HG03521 (cell line): ENCODE data around the gene ANKRD50.
A peak's percentile ranks its signal among the peaks of the same experiment; 100 is the strongest.

Experiments
- ATAC-seq: cut with Tn5 transposase; IDR thresholded peaks from one replicate; pipeline ENCODE4 v1.9.1; 2021; ENCODE audit warnings: mild to moderate bottlenecking, moderate library complexity; ENCODE audit not compliant: unreplicated experiment

Gene ANKRD50, protein sequence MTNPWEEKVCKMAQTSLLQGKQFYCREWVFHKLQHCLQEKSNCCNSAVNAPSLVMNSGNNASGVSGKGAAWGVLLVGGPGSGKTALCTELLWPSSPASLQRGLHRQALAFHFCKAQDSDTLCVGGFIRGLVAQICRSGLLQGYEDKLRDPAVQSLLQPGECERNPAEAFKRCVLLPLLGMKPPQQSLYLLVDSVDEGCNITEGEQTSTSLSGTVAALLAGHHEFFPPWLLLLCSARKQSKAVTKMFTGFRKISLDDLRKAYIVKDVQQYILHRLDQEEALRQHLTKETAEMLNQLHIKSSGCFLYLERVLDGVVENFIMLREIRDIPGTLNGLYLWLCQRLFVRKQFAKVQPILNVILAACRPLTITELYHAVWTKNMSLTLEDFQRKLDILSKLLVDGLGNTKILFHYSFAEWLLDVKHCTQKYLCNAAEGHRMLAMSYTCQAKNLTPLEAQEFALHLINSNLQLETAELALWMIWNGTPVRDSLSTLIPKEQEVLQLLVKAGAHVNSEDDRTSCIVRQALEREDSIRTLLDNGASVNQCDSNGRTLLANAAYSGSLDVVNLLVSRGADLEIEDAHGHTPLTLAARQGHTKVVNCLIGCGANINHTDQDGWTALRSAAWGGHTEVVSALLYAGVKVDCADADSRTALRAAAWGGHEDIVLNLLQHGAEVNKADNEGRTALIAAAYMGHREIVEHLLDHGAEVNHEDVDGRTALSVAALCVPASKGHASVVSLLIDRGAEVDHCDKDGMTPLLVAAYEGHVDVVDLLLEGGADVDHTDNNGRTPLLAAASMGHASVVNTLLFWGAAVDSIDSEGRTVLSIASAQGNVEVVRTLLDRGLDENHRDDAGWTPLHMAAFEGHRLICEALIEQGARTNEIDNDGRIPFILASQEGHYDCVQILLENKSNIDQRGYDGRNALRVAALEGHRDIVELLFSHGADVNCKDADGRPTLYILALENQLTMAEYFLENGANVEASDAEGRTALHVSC (N-terminal part only)

DNA sequence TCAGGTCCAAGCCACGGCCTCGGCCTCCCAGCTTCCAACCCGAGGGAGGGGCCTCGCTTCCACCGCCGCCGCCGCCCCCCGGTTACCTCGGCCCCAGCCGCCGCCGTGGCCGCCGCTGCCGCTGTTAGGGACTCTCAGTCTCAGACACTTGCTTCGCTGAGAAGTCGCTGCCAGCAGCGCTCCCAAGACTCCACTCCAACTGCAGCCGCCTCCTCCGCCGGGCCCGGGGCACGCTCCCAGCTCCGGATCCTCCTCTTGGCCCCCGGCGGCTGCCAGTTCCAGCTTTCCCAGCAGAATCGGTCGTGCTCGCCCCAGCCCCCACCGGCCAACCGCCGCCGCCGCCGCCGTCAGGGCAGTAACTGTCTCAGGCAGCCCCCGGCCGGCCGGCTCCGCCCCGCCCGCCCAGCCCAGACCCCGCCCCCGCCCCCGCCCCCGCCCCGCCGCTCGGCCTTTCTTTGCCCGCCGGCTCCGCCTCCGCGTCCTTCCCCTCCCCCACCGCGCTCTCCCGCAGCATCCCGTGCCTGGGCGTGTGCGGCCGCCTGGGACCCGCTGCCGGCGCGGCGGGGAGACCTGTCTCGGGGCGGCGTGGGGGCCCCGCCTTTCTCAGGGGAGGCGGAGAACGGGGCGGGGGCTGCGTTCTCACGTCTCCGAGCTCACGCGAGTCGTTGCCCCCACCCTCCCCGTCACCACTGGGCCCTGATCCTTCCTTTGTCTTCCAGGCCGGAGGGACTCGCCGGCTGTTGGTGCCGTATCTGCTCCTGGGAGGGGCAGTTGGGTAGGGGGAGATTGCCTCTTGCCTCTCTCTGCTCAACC is at the start of gene ANKRD50:
TSS of gene ANKRD50 (minus strand) at position 361 of the 813 bp plus-strand sequence. CDS start 2,221 bp downstream, outside the sequence.
- peak; percentile 75 for ATAC-seq

DNA sequence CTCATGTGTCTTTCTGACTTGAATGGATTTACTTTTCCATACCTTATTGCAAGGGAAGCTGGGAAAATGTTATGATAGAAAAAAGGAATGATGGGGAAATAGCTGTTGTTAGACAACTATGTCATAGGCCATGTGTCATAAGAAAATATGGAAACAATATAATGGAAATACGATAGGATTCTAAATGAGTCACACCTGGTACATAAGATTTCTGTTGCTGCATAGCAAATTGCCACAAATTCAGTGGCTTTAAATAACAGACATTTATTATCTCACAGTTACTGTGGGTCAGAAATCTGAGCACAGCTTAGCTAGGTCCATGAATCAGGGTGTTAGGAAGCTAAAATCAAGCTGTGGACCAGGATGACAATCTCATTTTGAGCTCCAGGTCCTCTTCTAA is 44.6 kb upstream of the ANKRD50 start:
- ATAC-seq = no peak

DNA sequence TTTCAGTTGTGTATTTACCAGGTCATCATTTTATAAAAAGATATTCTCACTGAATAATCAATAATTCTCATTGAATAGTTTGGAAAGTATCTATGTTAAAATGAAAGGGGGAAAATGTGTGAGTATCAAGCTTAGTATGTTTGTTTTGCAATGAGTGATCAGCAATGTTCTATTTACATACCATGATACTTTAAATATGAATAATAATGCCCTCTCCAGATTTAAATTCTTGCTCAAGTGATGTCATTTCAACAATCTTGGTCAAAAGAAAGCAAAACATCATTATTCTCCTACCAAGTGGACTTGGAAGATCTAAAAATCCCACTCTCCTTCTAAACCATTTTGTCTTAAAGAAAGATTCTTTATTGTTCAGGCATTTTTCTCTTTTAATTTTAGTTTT is 42.1 kb upstream of the ANKRD50 start:
- ATAC-seq = no peak

DNA sequence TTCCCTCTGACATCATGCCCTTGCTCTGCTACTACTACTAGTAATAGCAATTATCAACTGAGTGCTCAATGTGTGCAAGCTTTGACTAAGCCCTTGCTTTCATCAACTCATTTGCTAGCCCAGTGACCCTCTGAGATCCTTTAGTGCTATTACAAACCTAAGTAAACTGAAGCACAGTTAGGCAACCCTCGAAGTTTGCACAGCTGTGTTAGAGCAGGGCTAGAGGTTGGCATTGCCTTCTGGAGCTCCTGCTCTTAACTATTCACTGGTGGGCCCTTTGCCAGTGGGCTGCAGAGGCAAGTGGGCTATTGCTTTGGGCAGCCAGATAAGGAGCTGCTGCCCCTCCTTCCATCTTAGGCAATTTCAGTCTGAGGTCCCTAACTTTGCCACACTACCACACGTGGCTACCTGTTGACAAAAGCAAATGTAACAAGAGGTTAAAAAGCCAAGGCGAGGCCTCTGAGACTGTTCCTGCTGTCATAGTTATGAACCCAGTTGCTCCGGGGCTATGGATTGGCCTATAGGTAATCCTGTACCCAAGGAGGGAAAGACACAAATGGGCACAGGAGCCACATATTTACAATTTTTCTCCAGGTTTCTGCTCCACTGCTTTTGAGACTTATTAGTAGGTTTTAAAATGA is 41.5 kb upstream of the ANKRD50 start:
- ATAC-seq = no peak

DNA sequence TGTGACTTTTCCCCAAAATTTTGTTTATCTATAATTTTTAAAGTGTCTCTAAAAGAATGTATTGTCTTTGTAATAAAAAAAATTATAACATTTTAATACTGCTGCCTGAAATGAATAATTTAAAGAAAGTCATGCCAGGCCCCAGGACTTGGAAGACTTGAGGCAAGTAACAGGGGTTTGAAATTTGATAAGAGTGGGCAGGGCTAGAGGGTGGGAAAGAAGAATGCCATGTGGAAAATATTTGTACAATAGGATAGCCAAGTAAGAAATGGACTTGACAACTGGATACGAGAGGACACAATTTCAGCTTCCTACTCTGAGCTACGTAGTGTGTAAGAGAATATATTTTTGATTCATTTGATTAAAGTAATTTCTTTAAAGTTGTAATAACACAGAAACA is 36.9 kb upstream of the ANKRD50 start:
- ATAC-seq = no peak

DNA sequence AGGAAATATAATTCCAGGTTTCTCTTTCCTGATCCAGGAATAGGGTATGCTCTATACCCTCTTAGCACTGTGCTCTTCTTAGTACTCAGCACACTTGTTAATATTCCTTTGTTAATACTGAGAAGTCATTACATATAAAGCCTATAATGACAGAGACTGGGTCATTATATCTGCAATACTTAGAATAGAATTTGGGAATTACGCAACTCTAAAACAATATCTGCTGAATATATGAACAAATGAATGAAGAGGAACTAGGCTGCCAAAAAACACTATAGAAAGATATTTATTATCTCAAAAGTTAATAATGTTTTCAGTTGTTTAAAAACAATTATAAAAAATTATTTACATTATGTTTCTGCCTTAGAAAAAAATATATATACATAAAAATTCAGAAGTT is 36.4 kb upstream of the ANKRD50 start:
- no peak for ATAC-seq

DNA sequence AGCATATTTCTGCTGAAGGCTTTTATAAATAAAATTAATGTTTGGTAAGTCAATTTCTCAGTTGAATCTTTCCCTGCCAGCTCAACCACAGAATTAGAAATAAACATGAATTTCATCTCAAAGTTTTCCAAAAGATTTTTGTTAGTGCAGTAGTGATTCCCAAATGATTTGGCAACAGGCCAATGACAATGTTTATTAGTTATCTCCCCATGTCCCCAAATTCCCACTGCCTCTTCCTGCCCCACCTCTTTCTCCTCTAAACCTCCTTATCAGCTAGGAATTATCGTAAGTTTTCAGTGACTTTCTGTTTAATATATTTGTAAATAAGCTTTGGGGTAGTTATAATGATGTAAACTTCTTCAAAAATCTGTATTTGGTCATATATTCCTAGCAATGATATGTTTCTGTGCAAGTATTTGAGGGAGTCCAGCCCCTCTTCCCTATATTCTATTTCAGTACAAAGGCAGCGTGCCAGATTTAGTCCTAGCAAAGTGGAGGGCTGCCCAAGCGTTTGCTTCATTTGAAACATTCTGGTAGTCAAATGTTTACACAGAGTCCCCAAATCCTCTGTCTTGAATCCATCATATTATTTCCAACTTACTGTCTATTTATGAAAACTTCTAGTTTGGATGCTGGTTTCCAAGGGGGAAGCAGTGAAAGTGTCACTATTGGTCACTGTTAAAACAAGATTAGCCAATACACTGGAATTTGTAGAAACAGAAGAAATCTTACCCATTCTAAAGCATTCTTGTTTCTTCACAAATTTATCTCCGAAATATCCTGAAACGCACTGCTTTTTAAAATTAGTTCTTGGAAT is 33.7 kb upstream of the ANKRD50 start:
- no peak for ATAC-seq

DNA sequence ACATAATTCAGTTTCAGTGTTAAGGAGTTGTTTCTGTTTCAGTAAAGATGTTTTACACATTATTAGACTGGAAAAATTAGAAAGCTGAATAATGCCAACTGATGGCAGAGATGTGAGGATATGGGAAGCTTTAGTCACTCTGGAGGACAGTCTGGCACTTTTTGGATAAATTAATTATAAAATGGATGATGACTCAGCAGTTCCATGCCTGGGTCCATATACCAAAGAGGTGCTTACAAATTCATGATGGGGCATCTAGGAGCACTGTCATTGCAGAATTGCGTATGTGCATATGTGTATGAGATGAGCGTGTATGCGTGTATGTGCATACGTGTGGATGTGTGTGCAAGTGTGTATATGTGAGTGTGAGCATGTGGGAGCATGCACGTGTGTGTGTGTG is 31.2 kb upstream of the ANKRD50 start:
- ATAC-seq = no peak

DNA sequence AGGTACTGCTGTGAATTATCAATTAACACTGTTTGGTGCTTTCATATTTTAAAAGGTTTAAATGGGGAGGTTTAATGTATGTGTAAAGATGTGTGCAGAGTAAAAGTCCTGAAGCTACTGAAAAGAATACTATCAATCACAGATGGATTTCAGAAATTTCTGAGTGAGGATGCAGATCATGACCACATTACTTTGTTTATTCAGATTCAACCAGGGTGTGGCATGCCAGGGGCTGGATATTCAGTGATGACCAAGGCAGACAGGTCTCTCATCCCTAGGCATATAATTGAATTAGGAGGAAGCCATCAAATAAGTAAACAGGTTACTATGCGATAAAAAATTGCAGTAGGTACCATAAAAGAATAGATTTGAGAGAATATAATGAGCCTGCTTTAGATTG is 28.0 kb upstream of the ANKRD50 start:
- ATAC-seq = no peak

DNA sequence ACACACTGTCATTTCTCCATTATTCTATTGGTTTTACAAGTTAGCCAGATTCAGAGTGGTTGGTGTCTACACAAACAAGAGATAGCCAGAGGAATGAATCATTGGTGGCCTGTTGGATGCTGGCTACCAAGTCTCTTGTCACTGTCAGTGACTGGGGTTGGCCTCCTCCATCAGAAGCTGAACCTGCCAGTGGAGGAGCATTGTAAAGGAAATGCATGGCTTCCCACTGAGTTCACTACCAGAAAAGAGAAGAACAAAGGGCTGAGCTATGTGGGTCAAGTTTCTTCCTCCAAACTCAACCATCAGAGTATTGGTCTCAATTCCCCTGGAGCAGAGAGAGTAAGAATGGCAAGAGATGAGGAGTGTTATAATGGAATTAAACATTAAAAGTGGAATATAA is 26.5 kb upstream of the ANKRD50 start:
- no peak for ATAC-seq

DNA sequence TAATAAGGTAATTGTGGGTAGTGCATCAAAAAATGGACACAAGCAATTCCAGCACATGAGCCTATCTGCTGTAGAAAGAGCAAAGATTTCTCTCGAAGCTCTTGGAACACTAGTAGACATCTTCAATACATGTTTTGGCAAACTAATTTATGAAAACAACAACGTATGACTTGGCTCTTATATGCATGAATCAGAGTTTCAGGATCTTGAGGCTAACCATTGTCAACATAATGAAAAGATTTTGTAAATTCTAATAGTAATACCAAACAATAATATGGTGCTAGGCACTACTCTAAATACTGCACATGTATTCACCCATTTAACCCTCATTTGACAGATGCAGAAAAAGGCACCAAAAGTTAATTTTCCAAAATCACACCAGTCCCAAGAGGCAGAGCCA is 25.1 kb upstream of the ANKRD50 start:
- no peak for ATAC-seq

DNA sequence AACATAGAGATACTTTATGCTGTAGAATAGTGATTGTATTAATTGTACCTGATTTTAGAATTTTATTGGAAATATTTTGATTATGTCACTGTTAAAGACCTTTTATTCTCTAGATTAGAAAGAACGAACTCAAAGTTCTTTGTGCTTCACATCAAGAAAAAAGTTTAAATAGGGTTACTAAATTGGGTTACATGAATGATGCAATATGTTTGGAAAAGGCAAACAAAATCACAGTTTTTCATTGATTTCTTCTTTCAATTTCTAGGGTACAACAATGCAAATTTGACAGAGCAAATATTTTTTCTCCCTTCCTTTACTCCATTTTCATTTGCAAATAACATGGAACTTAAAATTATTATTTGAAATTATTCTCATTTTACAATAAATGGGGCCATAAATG is 24.0 kb upstream of the ANKRD50 start:
- no peak for ATAC-seq

DNA sequence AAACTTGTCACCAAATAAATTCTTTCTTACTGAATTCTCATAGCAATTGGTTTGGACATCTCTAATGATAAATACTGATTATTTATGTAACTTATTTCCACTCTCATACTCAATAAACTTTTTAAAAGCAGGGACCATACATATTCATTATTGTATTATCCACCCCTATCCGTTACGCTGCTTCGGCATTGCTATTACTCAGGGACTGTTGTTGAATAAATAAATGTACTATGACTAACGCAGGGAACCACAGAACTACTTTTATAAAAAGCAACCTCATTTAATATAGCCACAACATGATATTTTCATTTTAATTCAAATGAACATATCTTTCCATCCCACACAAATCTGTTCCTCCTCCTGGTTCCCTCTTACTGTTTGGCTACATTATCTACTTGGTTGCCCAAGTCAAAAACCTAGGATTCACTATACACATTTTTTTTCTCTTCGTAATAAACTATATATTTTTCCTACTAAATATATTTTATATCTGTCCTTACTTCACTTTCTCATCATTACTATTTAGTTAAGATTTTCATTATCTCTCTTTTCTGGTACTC is 14.9 kb upstream of the ANKRD50 start:
- no peak for ATAC-seq

DNA sequence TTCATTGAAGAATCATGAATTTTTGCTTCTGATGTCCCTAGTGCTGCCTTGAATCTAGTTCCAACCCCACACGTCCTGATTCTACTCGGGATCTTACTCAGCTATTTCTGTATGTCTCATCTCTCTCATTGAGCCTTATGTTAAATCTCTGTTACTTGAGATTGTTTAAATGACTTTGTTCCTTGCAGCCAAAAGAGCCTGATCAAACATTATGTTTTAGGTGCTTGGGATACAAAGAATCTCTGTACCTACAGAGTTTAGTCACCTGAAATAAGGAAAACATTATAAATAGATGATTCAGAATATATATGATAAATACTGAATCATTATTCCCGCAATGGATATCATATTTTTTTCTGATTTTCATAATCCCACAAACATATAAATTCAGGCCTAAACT is 13.7 kb upstream of the ANKRD50 start:
- ATAC-seq = no peak

DNA sequence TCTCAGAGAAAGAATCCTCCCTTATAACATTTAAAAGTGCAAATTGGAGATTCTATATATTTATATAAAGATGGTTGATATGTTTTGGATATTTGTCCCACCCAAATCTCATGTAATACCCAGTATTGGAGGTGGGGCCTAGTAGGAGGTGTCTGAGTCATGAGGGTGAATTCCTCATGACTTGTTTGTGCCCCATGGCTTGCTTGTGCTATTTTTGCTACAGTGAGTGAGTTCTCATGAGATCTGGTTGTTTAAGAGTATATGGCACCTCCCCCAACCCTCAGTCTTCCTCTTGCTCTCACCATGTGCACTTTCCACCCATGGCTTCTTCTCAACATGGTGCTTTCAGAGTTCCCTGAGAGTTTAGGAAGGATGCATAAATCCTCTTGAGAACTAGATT is 9.5 kb upstream of the ANKRD50 start:
- ATAC-seq = no peak

DNA sequence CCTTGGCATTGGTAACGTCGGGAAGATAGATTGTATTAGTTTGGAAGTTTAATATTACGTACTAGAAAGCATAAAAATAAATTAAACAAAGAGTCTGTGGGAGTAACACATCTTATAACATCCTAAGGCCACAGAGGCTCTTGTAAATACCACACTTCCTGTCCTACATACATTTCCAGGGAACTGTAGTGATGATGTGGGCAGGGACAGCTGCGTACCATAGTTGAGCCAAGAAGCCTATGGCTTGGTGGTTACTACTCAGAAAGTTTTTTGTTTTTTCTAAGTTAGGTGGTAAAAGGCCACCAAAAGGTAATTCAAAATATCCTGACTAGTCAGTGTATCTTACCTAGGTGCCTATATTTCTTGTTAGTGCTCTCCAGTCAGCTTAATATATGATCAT is 4.6 kb upstream of the ANKRD50 start:
- ATAC-seq = no peak

DNA sequence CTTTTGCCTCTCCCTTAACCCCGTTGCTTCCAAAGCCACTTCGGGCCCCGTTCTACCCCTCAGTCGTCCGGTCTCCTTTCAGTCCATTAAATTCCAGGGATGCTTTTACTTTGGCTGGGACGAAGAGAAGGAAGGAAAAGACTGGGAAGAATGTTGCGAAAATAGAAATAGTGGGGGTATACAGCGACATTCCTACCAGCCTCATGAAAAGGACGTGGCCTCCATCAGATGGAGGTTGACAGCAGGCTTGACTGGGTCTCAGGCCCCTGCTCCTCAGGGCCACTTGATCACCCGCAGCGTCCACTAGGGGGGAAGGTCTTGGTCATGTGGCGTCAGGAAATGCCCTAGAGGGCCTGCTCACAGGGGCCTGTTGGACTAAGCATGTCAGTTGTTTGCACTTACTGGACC is 657 bp upstream of the ANKRD50 start:
- peak; percentile 44 for ATAC-seq

DNA sequence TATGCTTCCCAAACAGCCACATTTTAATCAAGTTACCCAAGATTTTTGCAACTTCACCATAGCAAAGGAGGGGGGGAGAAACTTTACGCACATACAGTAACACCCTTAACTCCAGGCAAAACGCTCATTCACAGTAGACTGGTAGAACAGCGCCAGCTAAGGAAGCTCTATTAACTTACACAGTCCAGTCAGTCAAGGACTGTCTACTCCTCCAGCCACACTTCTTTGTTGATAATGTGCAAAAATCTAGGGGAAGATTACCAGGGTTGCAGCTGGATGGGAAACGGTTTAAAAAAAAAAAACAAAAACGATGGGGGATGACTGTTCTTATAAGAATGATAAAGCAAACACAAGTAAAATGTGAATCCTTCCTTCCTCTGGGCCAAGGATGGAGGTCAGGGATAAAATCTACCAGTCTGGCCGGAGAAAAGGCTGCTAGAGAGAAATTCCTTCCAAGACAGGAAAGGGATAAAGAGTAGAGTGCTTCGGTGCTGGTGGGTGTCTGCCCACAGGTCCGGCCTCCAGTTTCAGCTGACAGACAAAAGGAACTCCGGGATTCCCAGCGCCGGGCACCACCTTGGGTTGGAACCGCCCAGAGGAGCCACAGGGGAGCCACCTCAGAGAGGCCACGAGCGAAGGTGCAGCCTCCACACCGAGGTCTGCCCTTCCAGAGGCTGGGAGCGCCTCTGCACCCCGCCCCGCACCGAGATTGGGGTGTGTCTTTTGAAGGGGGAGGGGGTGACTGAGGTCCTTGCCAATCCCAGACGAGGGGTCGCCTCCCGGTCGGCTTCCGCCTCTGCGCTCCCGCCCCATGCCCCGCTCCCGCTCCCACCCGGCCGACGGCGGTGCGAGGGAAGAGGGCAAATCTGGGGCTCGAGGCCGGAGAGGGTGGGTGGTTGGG is 811 bp downstream of the ANKRD50 start:
- ATAC-seq = peak; percentile 18
